Stromal cell of bone marrow (primary cell): ENCODE data around the gene PHACTR3.

Experiments
- DNase-seq: peaks from one replicate; pipeline ENCODE4 v3.0.0-alpha.2; 2012; ENCODE audit warnings: low read depth

Gene PHACTR3

DNA sequence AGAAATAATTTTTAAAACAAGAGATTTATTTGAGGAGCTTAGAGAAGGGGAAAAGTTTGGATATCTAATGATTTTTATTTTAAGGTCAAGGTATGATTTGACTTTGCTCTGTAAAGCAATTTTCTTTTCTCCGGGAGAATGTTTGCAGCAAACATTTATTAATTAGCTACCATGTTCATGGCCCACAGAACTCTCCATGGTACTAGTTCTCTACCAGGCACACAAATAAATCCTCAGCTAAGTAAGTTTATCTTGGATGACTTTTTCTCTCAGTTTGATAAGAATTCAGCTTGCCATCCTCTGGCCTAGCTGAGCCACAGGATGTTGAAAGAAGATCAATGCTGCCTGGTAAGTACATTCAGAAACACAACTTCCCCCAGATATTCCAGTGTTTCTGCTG lies 94.3 kb downstream of the PHACTR3 start:
- no peak for DNase-seq

DNA sequence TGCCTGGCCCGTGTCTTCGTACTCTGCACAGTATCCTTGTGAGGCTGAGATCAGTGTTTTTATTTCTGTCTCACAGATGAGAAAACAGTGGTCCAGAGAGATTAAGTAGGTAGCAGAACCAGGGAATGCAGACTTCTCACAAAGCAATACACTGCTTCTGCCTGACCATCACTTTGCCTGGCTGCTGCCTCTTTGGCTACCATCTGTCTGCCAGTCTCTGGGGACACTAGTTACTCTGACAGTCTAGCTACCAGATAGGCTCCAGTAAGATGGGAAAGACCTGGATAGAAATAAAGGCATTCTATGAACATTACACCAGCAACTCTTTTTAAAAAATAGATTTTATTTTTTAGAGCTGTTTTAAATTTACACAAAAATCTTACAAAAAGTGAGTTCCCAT lies 96.9 kb downstream of the PHACTR3 start:
- DNase-seq, result no peak

DNA sequence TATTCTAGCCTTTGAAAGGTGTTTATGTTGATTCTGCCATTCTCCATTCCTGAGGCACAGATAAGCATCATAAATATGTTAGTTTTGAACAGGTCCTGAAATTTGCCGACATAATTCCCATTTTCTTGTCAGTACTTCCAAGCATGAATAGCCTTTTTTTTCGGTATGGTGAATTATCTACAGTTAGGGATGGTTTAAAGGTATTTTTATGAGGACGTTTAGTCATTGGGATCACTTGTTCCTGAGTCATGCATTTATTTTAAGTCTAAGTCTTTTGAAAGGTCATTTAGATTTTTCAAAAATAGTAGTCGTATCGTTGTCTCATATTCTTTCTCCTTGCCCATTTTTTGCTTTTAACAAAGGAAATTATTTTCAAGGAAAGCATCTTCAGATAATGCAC lies 98.7 kb downstream of the PHACTR3 start:
- no peak for DNase-seq

DNA sequence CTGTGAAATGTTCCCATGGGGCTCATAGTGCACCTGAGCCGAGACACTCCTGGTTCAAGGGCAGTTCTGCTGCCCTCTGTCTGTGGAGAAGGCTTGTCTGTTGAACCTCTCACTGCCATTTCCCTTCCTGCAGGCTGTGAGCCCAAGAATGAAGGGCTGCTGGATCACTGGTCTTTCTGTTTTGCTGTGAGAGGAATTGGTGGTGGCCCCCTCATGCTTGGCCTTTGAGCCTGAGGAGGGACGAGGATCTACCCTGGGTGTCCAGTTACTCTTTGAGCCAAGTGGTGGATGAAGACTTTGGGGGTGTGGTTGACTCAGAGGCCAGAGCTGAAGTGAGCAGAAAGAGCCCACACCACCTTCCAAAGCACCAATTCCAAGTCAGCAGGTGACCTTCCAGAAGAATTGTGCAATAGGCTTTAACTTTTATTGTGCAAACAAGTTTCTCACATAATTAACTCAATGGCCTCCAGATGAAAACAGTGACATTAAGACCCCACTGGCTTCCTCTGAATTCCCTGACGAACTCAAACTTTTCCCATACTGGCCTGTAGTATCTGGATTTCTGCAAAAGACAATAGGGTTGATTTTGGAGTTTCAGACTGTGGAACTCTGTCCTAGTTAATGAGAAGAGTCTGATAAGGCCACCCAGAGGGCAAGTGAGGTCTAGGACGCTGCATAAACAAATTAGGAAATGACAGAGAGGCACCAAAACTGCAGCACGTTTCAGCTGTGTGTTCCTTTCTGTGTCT lies 101.5 kb downstream of the PHACTR3 start:
- DNase-seq, result no peak

DNA sequence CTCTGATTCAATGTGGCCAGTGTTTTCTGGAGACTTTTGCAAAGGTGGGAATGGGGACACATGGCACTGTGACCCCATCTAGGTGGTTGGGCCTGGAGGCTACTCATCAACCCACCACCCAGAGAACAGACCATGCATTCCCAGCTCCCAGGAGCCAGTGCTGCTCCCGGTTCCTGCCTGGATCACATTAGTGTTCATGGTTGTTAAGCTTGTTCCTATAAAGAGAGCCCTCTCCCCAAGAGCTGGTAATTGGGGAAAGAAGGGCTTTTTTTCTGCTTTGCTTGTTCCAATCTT lies 102.0 kb downstream of the PHACTR3 start:
- no peak for DNase-seq

DNA sequence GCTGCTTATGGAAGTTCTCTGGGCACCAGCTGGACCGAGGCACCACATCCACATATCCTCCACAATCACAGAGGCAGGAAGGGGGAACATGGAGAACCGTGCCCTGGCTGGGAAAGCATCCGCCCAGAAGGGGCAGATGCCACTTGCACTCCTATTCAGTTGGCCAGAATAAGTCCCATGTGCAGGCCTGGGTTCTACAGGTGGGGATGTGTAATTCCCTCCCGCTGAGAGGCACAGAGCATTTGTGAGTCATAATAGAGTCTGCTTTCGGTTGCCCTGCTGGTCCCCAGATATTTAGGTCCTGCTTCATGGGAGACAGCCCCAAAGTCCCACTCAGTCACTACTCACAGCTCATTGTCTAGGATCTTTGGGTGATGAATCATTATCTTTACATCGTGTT lies 104.0 kb downstream of the PHACTR3 start:
- no peak for DNase-seq

DNA sequence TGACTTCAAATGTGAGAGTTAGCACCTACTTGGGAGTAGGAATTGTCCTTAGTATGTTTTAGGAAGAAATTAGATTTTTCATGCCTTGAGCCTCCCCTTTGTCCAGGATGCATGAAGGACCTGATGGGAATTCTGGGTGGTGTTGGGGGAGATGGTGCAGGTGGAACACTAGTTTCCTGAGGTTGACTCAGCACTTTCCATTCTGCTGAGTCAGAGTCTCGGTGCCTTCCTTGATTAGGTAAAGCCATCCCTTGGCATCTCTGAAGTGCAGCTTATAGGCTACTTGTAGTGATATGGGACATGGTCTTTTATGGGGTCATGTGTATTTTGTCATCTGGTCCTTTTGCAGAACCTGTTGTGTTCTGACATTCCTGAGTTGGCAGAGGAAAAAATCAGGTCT lies 105.3 kb downstream of the PHACTR3 start:
- no peak for DNase-seq

DNA sequence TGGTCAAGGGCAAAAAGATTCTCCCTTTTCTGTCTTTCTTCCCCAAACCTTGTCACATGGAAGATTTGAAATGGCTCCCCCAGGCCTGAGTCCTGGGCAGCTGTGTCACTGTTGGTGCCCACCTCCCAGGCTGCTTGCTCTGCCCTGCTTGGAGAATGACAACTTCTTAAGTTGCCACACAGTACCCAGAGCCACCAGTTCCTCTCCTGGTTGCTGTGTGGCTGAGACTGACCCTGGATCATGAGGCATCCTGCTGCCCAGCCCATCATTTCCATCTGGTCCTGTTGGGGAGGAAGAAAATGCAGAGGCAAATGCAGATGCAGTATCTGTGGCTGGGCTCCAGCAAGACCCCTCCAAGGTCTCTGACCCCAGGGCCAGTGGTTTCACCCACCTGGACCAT lies 113.7 kb downstream of the PHACTR3 start:
- DNase-seq, result no peak

DNA sequence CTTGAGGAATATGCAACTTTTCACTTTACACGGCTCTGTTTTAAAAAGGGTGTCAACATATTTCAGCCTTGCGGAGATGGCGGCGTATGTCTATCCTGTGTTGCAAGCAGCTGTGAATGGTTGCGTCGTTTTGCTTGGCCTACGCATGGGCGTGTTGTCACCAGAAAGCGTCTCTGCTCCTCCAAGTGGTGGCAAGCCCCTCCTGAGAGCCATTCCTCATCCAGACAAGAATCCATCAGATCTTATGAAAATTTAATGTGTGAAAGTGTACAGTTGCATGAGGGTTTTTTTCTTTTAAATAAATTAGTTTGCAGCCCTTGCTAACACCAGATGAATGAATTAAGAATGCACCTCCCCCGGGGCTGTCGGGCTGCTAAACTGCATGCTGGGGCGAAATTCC lies 114.4 kb downstream of the PHACTR3 start:
- no peak for DNase-seq

DNA sequence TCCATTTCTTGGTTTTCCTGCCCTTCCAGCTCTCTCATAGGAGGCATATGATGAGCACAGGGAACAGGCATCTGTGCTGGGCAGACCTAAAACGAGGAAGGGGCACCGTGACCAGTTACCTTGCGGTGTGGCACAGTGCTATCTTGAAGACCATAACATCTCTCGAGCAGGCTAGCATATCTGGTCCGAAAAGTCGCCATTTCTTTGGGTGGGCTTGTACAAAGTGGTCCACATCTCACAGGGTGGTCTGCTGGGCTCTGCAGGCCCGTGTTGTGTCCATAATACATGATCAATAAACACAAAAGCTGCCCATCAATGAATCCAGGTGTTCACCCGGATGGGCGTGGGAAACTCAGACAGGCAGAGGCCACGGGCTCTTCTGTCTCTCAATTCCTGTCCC lies 115.7 kb downstream of the PHACTR3 start:
- DNase-seq, result no peak

DNA sequence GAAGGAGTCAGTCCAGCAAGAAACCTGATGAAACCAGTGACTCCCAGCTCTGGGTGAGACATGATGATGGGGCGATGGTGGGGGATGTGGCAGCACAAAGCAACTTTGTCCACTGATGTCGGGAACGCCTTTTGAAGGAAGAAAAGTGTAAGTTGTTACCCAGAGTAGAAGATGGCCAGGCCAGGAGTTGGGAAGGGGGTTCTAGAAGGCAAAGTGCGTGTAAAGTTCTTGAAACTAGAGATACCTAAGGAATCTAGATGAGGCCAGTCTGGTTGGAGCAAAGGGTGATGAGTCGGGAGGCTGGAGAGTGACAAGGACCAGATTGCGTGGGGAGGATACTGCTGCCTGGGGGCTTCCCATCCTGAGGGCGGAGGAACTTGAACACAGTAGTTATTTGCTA lies 117.0 kb downstream of the PHACTR3 start:
- DNase-seq, result no peak

DNA sequence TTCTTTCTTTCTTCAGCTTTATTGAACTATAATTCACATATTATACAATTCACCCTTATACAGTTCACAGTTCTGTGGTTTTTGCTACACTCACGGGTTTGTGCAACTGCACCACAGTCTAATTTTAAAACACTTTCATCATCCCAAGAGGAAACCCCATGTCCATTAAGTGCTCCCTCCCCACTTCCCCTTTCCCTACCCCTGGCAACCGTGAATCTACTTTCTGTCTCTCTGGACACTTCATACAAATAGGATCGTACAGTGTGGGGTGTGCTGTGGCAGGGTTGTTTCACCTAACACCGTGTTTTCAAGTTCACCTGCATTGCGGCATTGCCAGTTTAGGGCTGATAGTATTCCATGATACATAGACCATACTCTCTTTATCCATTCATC lies 118.8 kb downstream of the PHACTR3 start:
- DNase-seq, result no peak

DNA sequence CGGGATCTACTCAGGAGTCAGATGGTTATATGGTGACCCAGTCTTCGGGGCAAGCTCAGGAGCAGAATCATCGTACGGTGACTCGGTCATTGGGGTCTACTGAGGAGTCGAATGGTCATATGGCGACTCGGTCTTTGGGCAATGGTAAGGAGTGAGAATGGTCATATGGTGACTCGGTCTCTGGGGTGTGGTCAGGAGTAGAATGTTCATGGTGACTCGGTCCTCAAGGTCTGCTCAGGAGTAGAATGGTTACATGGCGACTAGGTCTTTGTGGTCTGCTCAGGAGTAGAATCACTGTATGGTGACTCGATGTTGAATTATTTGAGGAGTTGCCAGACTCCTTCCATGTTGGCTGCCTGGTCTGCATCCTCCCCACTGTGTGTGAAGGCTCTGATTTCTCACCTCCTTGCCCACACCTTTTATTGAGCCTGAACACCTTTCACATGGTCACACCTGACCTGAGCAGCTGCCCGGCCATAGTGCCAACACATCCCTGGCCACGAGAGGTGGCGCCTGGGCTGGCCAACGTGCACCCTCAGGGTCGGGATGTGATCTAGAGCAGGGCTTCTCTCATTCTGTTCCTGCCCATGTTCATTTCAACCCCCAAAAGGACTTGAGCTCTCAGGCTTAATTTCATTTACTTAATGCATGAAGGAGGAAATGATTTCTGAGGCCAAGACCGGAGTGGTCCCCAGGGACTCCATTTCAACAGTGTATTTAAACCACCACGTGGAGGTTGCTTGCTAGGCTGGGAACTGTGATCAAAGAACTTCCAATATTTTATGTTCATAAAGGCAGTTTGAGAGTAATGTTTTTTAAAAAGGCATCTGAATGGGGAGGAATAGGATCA lies 119.5 kb downstream of the PHACTR3 start:
- no peak for DNase-seq

DNA sequence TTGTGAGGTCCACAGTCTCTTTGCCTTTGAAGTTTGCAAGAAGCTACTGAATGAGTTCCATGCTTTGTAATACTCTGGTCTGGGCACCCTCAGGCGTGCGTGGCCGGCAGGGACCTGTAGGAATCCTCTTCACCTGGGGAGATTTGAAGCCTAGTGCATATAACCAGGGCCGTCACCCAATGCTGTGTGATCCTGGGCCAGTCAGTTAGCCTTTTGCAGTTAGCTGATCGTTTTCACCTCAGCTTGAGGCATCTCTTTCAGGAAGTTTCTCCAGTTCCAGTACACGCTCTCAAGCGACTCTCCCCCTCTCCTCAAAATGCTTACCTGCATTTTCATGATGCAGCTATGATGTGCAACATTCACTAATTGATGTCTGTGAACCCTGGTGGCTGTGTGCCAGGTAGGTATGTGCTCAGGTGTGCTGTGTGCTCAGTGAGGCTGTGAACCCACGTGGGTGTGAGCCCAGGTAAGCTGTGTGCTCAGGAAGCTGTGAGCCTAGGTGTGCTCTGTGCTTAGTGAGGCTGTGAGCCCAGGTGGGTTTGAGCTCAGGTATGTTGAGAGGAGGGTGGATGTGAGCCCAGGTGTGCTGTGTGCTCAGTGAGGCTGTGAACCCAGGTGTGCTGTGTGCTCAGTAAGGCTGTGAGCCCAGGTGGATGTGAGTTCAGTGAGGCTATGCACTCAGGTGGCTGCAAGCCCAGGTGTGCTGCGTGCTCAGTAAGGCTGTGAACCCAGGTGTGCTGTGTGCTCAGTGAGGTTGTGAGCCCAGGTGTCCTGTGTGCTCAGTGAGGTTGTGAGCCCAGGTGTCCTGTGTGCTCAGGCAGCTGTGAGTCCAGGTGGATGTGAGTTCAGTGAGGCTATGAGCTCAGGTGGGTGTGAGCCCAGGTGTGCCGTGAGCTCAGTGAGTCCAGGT lies 120.4 kb downstream of the PHACTR3 start:
- no peak for DNase-seq

DNA sequence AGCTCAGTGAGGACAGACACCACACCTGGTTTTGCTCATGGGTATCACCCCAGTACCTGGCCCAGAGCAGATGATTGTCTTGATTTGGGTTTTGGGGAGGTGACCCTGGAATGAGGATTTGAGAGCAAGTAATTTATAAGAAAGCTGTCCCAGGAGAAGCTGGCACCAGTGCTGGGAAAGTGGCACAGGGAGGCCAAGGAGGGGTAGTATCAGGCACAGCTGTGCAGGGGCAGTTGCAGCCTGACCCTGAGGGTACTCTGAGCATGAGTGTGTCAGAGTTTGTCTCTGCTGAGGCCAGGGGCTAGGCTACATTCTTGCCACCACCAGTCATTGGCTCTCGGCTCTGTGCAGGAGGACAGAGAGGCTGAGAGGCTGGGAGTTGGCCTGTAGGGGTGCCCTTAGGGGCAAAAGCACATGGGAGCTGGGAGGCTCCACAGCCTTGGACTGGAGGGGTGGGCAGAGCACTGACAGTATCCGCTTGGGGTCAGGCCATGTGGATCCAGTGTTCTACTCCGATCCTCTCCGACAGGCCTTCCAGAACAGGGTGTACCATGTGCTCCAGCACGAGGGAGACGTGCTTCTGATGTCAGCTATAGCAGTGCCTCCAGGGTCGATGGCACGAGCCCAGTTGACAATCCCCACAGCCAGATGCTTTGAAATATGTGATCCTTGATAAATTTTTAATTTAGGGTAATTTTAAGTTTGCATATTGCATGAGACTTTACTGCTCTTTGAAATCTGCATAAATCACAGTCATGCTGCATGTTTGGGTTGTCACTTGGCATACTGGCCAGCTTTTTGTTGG lies 121.3 kb downstream of the PHACTR3 start:
- DNase-seq, result no peak

DNA sequence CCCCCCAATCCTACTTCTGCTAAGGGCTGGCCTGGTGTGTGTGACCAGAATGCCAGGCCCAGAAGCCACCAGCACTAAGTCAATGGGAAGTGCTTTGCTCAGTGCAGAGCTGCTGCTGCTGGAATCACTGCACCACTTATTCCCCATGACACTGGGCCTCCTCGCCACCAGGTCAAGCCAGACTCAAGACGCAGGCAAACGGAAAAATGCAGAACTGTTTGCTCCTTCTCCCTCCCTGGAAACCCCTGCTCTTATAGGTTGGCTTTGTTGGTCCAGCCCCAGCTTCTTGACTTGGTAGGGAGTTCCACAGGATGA lies 121.9 kb downstream of the PHACTR3 start:
- DNase-seq, result no peak

DNA sequence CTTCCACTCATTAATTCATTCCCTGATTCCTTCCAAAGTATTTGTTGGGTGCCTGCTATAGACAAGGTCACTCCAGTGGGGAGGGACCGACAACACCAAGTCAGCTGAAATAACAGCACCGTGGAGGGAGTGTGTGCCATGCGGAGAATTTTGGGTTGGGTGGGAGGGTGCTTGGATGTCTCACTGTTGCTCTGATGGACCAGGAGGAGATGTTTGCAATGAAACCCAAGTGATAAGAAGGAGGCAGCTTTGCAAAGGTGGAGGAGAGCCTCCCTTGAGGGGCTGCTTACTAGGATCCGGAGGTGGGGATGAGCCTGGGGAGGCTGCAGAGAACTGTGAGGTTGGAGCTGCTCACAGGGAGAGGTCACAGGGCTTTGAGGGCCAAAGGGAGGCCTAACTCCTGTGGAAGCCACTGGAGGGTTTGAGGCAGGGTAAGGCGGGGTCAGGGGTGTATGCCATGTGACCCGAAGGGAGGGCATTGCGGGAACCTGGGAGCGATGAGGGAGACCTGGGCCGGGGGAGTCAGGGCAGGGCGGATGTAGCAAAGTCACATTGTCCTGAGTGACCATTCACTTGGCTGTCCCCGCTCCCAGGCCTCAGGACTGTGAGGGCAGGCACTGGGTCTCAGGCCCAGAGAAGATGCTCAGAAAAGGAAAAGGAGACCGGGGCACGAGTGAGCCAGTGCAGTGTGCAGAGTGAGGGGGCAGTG lies 124.5 kb downstream of the PHACTR3 start:
- DNase-seq, result no peak

DNA sequence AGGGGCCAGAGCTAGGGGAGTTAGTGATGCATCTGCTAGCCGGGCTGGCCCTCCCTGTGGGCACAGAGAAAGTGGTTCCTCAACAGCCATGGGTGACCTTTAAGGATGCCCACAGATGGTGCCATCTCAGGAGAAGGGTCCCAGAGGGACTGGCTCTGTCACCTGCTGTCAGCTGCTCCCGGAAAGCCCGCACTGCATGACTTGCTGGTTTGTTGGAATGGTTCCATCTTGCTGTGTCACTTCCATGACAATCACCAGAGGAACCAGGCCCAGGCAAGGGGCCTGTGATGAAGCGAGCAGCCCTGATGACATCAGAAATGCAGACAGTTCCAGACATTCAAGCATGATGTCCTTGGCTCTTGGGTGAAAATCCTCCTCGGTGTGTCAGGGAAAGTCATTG lies 125.2 kb downstream of the PHACTR3 start:
- DNase-seq, result no peak

DNA sequence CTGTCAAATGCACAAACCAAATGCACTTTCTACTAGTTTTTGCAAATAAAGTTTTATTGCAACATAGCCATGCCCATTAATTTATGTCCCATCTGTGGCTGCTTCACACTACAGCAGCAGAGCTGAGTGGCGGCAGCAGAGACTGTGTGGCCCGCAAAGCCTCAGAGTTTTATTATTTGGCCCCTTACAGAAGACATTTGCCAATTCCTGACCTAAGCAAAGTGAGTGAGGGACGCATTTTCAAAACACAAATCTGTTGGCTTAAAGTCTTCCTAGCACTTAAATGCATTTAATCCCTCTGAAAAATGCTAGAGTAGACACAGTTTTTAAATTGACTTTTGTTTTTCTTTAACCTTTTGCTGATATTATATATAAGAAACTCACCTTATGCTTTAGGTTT lies 126.4 kb downstream of the PHACTR3 start:
- DNase-seq, result no peak

DNA sequence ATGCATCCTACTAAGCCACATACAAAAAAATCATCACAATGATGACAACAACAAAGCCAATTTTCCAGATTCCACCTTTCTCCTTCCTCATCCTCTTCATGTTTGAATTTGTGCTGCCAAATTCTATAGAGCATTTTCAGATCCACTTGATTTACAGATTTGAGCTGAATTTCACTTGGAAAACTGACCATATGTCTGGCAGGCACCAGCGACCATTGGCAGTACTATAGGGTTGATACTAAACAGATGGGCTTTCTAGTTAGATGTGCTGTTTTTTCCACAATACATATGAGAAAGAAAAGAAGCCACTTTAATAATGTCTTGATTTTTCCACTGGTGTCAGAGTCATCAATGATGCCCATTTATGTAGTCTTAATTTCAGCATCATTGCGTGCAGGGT lies 127.0 kb downstream of the PHACTR3 start:
- no peak for DNase-seq

DNA sequence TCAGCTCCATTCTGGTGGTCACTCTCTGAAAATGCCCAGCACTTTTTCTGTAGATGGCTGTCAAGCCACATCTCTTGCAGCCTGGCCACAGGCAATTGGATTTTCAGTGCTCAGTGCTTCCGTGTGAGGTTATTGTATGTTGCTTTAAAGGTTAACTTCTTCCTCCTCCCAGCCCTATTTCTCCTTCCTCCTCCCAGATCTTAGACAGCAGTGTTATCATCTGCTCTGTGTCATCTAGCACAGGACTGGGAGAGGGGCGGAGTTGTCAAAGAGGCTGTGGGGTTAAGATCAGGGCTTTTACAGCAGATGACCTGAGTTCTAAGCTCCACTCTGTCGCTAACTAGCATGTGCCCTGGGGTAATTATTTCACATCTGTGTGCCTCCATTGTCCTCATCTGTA lies 129.0 kb downstream of the PHACTR3 start:
- no peak for DNase-seq

DNA sequence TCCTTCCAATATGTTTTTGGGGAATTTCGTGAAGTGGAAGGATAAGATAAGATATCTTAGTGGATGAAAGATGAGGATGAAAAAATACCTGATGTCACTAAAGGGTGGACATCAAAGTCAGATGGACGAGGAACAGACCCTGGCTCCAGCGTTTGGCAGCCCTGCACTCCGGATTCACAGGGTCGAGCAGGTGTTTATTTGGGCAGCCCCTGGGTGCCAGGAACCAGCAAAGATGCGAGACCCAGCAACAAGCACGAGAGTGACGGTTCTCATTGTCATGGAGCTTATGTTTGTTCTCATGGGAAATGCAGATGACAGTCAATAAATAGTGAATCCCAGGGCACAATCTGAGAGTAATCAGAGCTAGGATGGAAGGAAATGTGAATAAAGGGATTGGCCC lies 131.1 kb downstream of the PHACTR3 start:
- DNase-seq, result no peak
